ENCODE data around the gene PLIN5.

PLIN5 gene

DNA sequence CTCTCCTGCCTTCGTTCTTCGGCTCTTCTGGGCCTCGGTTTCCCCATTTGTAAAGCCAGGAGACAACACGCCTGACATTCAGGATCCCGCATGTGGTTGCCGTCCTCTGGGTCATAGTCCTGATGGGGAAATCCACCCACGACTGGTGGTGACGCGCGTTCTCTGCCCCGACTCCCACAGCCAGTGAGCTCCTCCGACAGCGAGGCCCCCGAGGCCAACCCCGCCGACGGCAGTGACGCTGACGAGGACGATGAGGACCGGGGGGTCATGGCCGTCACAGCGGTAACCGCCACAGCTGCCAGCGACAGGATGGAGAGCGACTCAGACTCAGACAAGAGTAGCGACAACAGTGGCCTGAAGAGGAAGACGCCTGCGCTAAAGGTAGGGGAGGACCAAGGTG, 46.5 kb downstream of the PLIN5 start:
- TF ChIP-seq CTCF (conservative IDR thresholded peaks at IDR 0.05; ENCODE audit: low read depth, low read length) = no peak

DNA sequence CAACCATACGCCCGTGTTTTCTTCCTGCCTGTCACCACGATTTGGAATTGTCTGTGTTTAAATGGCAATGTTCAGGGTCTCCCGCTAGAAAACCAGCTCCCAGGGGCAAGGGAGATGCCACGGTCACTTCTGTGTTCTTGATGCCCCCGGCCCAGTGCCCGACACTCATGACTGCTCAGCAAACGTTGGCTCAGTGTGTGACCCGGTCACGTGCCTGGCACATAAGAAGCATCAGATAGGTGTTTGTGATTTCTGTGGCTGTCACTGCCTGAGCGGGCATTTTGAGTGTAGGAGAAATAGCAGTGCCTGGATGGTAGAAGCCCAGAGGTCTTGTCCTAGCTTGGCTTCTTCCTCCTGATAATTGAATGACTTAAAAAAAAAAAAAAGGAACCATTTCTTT, 47.5 kb downstream of the PLIN5 start:
- no peak for TF ChIP-seq CTCF (conservative IDR thresholded peaks at IDR 0.05; ENCODE audit: low read depth, low read length)
- DNase-seq (ENCODE audit: low read depth) = no peak
- no peak overlapping the region for H3K4me3 ChIP-seq (ENCODE audit: low read length)

More for the DNA sequence above, 46.5 kb downstream of the PLIN5 start:
- H3K4me3 ChIP-seq (ENCODE audit: low read length) = no peak overlapping the region
- DNase-seq (ENCODE audit: low read depth) = no peak

- H3K4me3 ChIP-seq (ENCODE audit: low read length) = no peak overlapping the region
- no peak for TF ChIP-seq CTCF (conservative IDR thresholded peaks at IDR 0.05; ENCODE audit: low read depth, low read length)
- no peak for DNase-seq (ENCODE audit: low read depth)
These were observed 51.6 kb downstream of the PLIN5 start for GRCh38 chr19:4483385-4483784.

DNA sequence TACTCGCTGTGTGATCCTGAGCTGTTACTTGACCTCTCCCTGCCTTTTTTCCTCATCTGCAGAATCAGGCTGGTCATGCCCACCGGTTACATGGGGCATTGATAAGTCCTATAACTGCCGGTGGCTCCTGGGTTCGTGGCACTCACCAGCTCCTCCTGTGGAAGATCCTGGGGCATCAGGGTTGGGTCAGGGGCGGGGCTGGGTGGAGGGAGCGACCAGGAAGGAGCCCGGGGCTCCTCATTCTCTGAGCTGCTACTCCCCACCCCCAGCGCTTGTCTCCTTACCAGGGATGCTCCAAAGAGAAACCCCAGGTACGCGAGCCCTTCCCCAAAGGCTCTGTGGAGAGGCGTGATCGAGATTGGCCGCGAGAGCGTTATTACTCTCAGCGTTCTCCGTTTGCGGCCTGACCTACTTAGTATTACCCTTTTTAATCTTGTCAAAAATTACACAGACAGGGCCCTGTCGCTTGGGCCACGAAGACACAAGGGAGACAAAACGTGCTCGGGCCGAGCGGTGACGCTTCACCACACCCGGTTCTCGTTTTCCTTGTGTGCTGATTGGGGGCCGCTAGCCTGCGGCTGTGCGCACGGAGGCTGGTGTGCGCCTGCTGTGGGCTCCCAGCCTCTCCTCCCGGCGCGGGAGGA, 52.2 kb downstream of the PLIN5 start:
- TF ChIP-seq CTCF (conservative IDR thresholded peaks at IDR 0.05; ENCODE audit: low read depth, low read length) = no peak
- H3K4me3 ChIP-seq (ENCODE audit: low read length) = no peak overlapping the region
- no peak for DNase-seq (ENCODE audit: low read depth)

- TF ChIP-seq CTCF (conservative IDR thresholded peaks at IDR 0.05; ENCODE audit: low read depth, low read length) = no peak
- no peak for DNase-seq (ENCODE audit: low read depth)
- no peak overlapping the region for H3K4me3 ChIP-seq (ENCODE audit: low read length)
These were observed 57.8 kb downstream of the PLIN5 start for GRCh38 chr19:4477034-4477801.

GRCh38 chr19:4474514-4475022, 60.5 kb downstream of the PLIN5 start:
- DNase-seq (ENCODE audit: low read depth) = no peak
- H3K4me3 ChIP-seq (ENCODE audit: low read length) = peak overlapping the region; percentile 77
- TF ChIP-seq CTCF (conservative IDR thresholded peaks at IDR 0.05; ENCODE audit: low read depth, low read length) = no peak

Data from retinal pigment epithelial cell (primary cell).